HG03521 (cell line): ENCODE measurements around the gene ZBTB16.

ENCODE experiments used
- ATAC-seq: cut with Tn5 transposase; IDR thresholded peaks from one replicate; pipeline ENCODE4 v1.9.1; 2021; ENCODE audit warnings: mild to moderate bottlenecking, moderate library complexity; ENCODE audit not compliant: unreplicated experiment

The ZBTB16 gene

GRCh38 chr11:114102993-114103896 lies 43.7 kb downstream of the ZBTB16 start:
- ATAC-seq = no peak

GRCh38 chr11:114105611-114106010 lies 46.1 kb downstream of the ZBTB16 start:
- no peak for ATAC-seq

- ATAC-seq = no peak
These were observed 46.5 kb downstream of the ZBTB16 start for GRCh38 chr11:114106047-114106446.

- no peak for ATAC-seq
These were observed 47.5 kb downstream of the ZBTB16 start for GRCh38 chr11:114106986-114107385.

- ATAC-seq = no peak
These were observed 49.1 kb downstream of the ZBTB16 start for GRCh38 chr11:114108501-114109205.

- ATAC-seq = no peak
These were observed 49.9 kb downstream of the ZBTB16 start for GRCh38 chr11:114109206-114110090.

- ATAC-seq = no peak
These were observed 50.6 kb downstream of the ZBTB16 start for GRCh38 chr11:114110123-114110522.

- no peak for ATAC-seq
These were observed 51.7 kb downstream of the ZBTB16 start for GRCh38 chr11:114110952-114111947.

GRCh38 chr11:114115451-114115928 lies 56.0 kb downstream of the ZBTB16 start:
- ATAC-seq = no peak

- no peak for ATAC-seq
These were observed 56.8 kb downstream of the ZBTB16 start for GRCh38 chr11:114116357-114116756.

GRCh38 chr11:114116800-114117199 lies 57.3 kb downstream of the ZBTB16 start:
- no peak for ATAC-seq

GRCh38 chr11:114120606-114121005 lies 61.1 kb downstream of the ZBTB16 start:
- no peak for ATAC-seq

- ATAC-seq = no peak
These were observed 61.6 kb downstream of the ZBTB16 start for GRCh38 chr11:114121138-114121537.

- no peak for ATAC-seq
These were observed 62.4 kb downstream of the ZBTB16 start for GRCh38 chr11:114121804-114122504.

- ATAC-seq = no peak
These were observed 63.2 kb downstream of the ZBTB16 start for GRCh38 chr11:114122686-114123085.

- no peak for ATAC-seq
These were observed 64.3 kb downstream of the ZBTB16 start for GRCh38 chr11:114123692-114124330.

- no peak for ATAC-seq
These were observed 65.2 kb downstream of the ZBTB16 start for GRCh38 chr11:114124601-114125144.

- no peak for ATAC-seq
These were observed 66.0 kb downstream of the ZBTB16 start for GRCh38 chr11:114125531-114125930.
